ENCODE measurements around the gene EXOC6.

GRCh38 chr10:93073539-93074146 is 225.3 kb downstream of the EXOC6 start, which contains the start of gene CYP26A1:
- TF ChIP-seq, protein P1, sequence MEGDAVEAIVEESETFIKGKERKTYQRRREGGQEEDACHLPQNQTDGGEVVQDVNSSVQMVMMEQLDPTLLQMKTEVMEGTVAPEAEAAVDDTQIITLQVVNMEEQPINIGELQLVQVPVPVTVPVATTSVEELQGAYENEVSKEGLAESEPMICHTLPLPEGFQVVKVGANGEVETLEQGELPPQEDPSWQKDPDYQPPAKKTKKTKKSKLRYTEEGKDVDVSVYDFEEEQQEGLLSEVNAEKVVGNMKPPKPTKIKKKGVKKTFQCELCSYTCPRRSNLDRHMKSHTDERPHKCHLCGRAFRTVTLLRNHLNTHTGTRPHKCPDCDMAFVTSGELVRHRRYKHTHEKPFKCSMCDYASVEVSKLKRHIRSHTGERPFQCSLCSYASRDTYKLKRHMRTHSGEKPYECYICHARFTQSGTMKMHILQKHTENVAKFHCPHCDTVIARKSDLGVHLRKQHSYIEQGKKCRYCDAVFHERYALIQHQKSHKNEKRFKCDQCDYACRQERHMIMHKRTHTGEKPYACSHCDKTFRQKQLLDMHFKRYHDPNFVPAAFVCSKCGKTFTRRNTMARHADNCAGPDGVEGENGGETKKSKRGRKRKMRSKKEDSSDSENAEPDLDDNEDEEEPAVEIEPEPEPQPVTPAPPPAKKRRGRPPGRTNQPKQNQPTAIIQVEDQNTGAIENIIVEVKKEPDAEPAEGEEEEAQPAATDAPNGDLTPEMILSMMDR (conservative IDR thresholded peaks at IDR 0.05; ENCODE audit: low read length) = no peak
- TF ChIP-seq EZH2phosphoT487 (IDR thresholded peaks at IDR 0.05; ENCODE audit: borderline replicate concordance, low read depth, low read length) = no peak
